IMR-90 (cell line): ENCODE measurements around the gene CARNS1. TPM values are rescaled to one million over a fixed set of nuclear protein-coding genes. Genes with fewer than 3 reads are reported as not detected.

Source experiments
- ATAC-seq: fragments of 200-7000 bp; cut with Tn5 transposase; 2 replicates; pipeline ENCODE4 v1.9.1; 2020; ENCODE audit warnings: low read depth, mild to moderate bottlenecking, moderate library complexity
- BruUV-seq: library from RNA; stranded (reverse); fragments of 400-500 nt; replicated peaks from 2 replicates; lab custom pipeline; 2021; lab: Mats Ljungman, UMichigan
- CTCF ChIA-PET: fragments of 300-600 bp; formaldehyde crosslinking; extraction: SDS; loops from one replicate; lab custom pipeline; 2021; ENCODE audit warnings: antibody characterized with exemption; lab: Yijun Ruan, JAX
- POLR2A ChIA-PET: fragments of 300-600 bp; sonication (Branson Sonifier 250); formaldehyde crosslinking; loops from one replicate; lab custom pipeline; 2022; ENCODE audit warnings: antibody characterized with exemption; ENCODE audit not compliant: unreplicated experiment; lab: Charles Lee
- DNase-seq: peaks from one replicate; pipeline ENCODE4 v3.0.0; 2013
- H2AFZ ChIP-seq: replicated peaks from 2 replicates; pipeline ENCODE3; 2013; ENCODE audit warnings: low read length, mild to moderate bottlenecking; ENCODE audit not compliant: poor library complexity
- H2AK5ac ChIP-seq: 2 replicates; pipeline ENCODE4 v1.6.1; 2013; ENCODE audit warnings: low read depth, low read length, inconsistent platforms
- H2AK9ac ChIP-seq: replicated peaks from 2 replicates; pipeline ENCODE3; 2013; ENCODE audit warnings: mild to moderate bottlenecking, low read depth, low read length, moderate library complexity; ENCODE audit not compliant: poor library complexity
- H2BK120ac ChIP-seq: 2 replicates; pipeline ENCODE4 v1.6.1; 2013; ENCODE audit warnings: low read depth, low read length, inconsistent platforms
- H2BK15ac ChIP-seq: 3 replicates; pipeline ENCODE4 v1.6.1; 2013; ENCODE audit warnings: low read depth, low read length, inconsistent platforms
- H2BK20ac ChIP-seq: 2 replicates; pipeline ENCODE4 v1.6.1; 2013; ENCODE audit warnings: low read depth, mild to moderate bottlenecking, inconsistent platforms, low read length, moderate library complexity
- H2BK5ac ChIP-seq: 2 replicates; pipeline ENCODE4 v1.6.1; 2013; ENCODE audit warnings: mild to moderate bottlenecking, low read depth, low read length, inconsistent platforms; ENCODE audit not compliant: poor library complexity, severe bottlenecking
- H3K14ac ChIP-seq: replicated peaks from 2 replicates; pipeline ENCODE4 v1.6.1; 2013; ENCODE audit warnings: low read depth, low read length, inconsistent platforms
- H3K18ac ChIP-seq: 2 replicates; pipeline ENCODE4 v1.6.1; 2013; ENCODE audit warnings: low read depth, low read length, control low read depth
- H3K23ac ChIP-seq: 2 replicates; pipeline ENCODE4 v1.6.1; 2013; ENCODE audit warnings: low read depth, low read length, inconsistent platforms
- H3K27ac ChIP-seq: 2 replicates; pipeline ENCODE4 v1.5.1; 2013; ENCODE audit warnings: mild to moderate bottlenecking, control low read depth, low read length; ENCODE audit not compliant: insufficient read depth
- H3K27me3 ChIP-seq: 2 replicates; pipeline ENCODE4 v1.6.1; 2013; ENCODE audit warnings: low read length; ENCODE audit not compliant: control insufficient read depth, insufficient read depth
- H3K36me3 ChIP-seq: 2 replicates; pipeline ENCODE4 v1.6.1; 2013; ENCODE audit warnings: low read length, mixed read lengths; ENCODE audit not compliant: control insufficient read depth, insufficient read depth
- H3K4ac ChIP-seq: 2 replicates; pipeline ENCODE4 v1.6.1; 2013; ENCODE audit warnings: low read depth, low read length, inconsistent platforms
- H3K4me1 ChIP-seq: 2 replicates; pipeline ENCODE4 v1.6.1; 2013; ENCODE audit warnings: low read length, mixed read lengths; ENCODE audit not compliant: control insufficient read depth, insufficient read depth
- H3K4me2 ChIP-seq: 2 replicates; pipeline ENCODE4 v1.6.1; 2013; ENCODE audit warnings: low read depth, mild to moderate bottlenecking, control low read depth, low read length, moderate library complexity
- H3K4me3 ChIP-seq: 2 replicates; pipeline ENCODE4 v1.5.1; 2013; ENCODE audit warnings: low read depth, mild to moderate bottlenecking, control low read depth, low read length, moderate library complexity; ENCODE audit not compliant: insufficient read depth
- H3K56ac ChIP-seq: 2 replicates; pipeline ENCODE4 v1.6.1; 2013; ENCODE audit warnings: low read length, inconsistent platforms; ENCODE audit not compliant: insufficient read depth; ENCODE audit errors: extremely low read depth
- H3K79me1 ChIP-seq, 2 experiments: 2 replicates each; pipeline ENCODE4 v1.6.1; 2013; ENCODE audit warnings: low read length in 2 of 2, inconsistent platforms in 1 of 2, low read depth in 1 of 2
- H3K9ac ChIP-seq: 2 replicates; pipeline ENCODE4 v1.6.1; 2013; ENCODE audit warnings: low read depth, low read length, control low read depth
- H3K9me1 ChIP-seq: 2 replicates; pipeline ENCODE4 v1.6.1; 2013; ENCODE audit warnings: low read length, inconsistent platforms; ENCODE audit not compliant: insufficient read depth
- H3K9me3 ChIP-seq: 2 replicates; pipeline ENCODE4 v1.6.1; 2013; ENCODE audit warnings: low read length; ENCODE audit not compliant: control insufficient read depth, insufficient read depth
- H4K20me1 ChIP-seq: 2 replicates; pipeline ENCODE4 v1.6.1; 2013; ENCODE audit warnings: low read length, inconsistent platforms; ENCODE audit not compliant: insufficient read depth
- H4K5ac ChIP-seq: 2 replicates; pipeline ENCODE4 v1.6.1; 2013; ENCODE audit warnings: mild to moderate bottlenecking, low read depth, low read length, control low read depth
- H4K8ac ChIP-seq, 2 experiments: 2 replicates each; pipeline ENCODE4 v1.6.1; 2013; ENCODE audit warnings: low read depth in 2 of 2, low read length in 2 of 2, control low read depth in 1 of 2, inconsistent platforms in 1 of 2
- H4K91ac ChIP-seq: 2 replicates; pipeline ENCODE4 v1.6.1; 2013; ENCODE audit warnings: low read depth, low read length, inconsistent platforms; ENCODE audit not compliant: insufficient read depth
- BHLHE40 ChIP-seq: fragments of 150-350 bp; IDR thresholded peaks from 2 replicates; pipeline ENCODE4 v1.6.1; 2016; ENCODE audit warnings: mild to moderate bottlenecking, low read depth, low read length
- CEBPB ChIP-seq: IDR thresholded peaks from 2 replicates; pipeline ENCODE4 v1.6.1; 2012; ENCODE audit warnings: low read depth, low read length, improper control_type of control experiment
- CHD1 ChIP-seq: IDR thresholded peaks from 2 replicates; pipeline ENCODE4 v1.6.1; 2012; ENCODE audit warnings: low read depth, low read length, improper control_type of control experiment
- CTCF ChIP-seq: conservative IDR thresholded peaks from 2 replicates; pipeline ENCODE4 v1.5.1; 2012; ENCODE audit warnings: mild to moderate bottlenecking, low read depth, low read length, improper control_type of control experiment
- ELK1 ChIP-seq: fragments of 150-350 bp; IDR thresholded peaks from 2 replicates; pipeline ENCODE4 v1.6.1; 2016; ENCODE audit warnings: low read depth, mild to moderate bottlenecking, low read length, moderate library complexity, borderline replicate concordance
- FOS ChIP-seq: fragments of 150-350 bp; IDR thresholded peaks from 2 replicates; pipeline ENCODE4 v1.6.1; 2016; ENCODE audit warnings: low read depth, low read length
- MAFK ChIP-seq: IDR thresholded peaks from 2 replicates; pipeline ENCODE4 v1.6.1; 2012; ENCODE audit warnings: low read depth, low read length, improper control_type of control experiment
- MAZ ChIP-seq: IDR thresholded peaks from 2 replicates; pipeline ENCODE4 v1.6.1; 2012; ENCODE audit warnings: low read depth, mild to moderate bottlenecking, low read length, improper control_type of control experiment, moderate library complexity, borderline replicate concordance
- MXI1 ChIP-seq: IDR thresholded peaks from 2 replicates; pipeline ENCODE4 v1.6.1; 2012; ENCODE audit warnings: low read depth, mild to moderate bottlenecking, low read length, moderate library complexity, borderline replicate concordance
- RFX5 ChIP-seq: IDR thresholded peaks from 2 replicates; pipeline ENCODE4 v1.8.0; 2012; ENCODE audit warnings: low read depth, mild to moderate bottlenecking, low read length, moderate library complexity
- SMC3 ChIP-seq: fragments of 150-350 bp; IDR thresholded peaks from 2 replicates; pipeline ENCODE4 v1.6.1; 2016; ENCODE audit warnings: low read depth, mild to moderate bottlenecking, antibody characterized with exemption, low read length, moderate library complexity
- USF2 ChIP-seq: fragments of 150-350 bp; IDR thresholded peaks from 2 replicates; pipeline ENCODE4 v1.6.1; 2017; ENCODE audit warnings: mild to moderate bottlenecking, antibody characterized with exemption, low read length, low read depth
- WGBS, 2 experiments: methylation state at CpG; one replicate each; pipeline versions ENCODE4 v1.1.5 to v1.1.7; 2013; ENCODE audit warnings: missing lambda C conversion rate in 2 of 2; ENCODE audit not compliant: insufficient read length in 1 of 2; ENCODE audit errors: extremely low coverage in 2 of 2; 5-methylcytosine and 5-hydroxymethylcytosine counted together
- dilution Hi-C: fragments of 300-500 bp; cut with HindIII; formaldehyde crosslinking; loops from one replicate; pipeline ENCODE4 v1.14.3; 2018; ENCODE audit warnings: low sequenced_read_pairs; ENCODE audit not compliant: unreplicated experiment
- in situ Hi-C: fragments of 300-500 bp; cut with MboI; formaldehyde crosslinking; loops from 3 replicates; pipeline ENCODE4 v1.14.3; 2019; ENCODE audit warnings: low sequenced_read_pairs, inconsistent platforms, mixed read lengths
- intact Hi-C: fragments of 100-400 bp; cut with micrococcal nuclease; formaldehyde crosslinking; loops from 2 replicates; pipeline ENCODE4 v1.10.0; 2022
- polyA plus RNA-seq, 3 experiments: library from polyadenylated mRNA; depleted of rRNA; stranded (reverse); fragments of >200 nt; gene quantifications; 2 replicates each; pipeline ENCODE4 v1.2.3, GENCODE V29; 2012; ENCODE audit warnings: low replicate concordance in 1 of 3
- total RNA-seq: library from RNA; depleted of rRNA; stranded (reverse); fragments of >200 nt; gene quantifications from 2 replicates; pipeline ENCODE4 v1.2.3, GENCODE V29; 2012

CARNS1 gene
- total and polyA plus RNA-seq, 2 of the 4 experiments (the other 2 are of a cell fraction), result under 0.01 to 0.32 TPM

GRCh38 chr11:67458266-67458665 lies 42.8 kb downstream of the CARNS1 start:
- Histone ChIP-seq H3K56ac (no peak overlapping the region), H2BK120ac (no peak overlapping the region), H3K27me3 (peaks cover 22% of the 10 kb centered on the region), H3K9me1 (no peaks in the 10 kb centered on the region), H3K4me2 (no peak overlapping the region), H3K4ac (no peak overlapping the region), H4K20me1 (no peaks in the 10 kb centered on the region), H2BK20ac (no peak overlapping the region), H3K9me3 (no peaks in the 10 kb centered on the region), H4K8ac (no peak overlapping the region), H3K9ac (no peak overlapping the region), H2AFZ (no peak overlapping the region), H3K23ac (no peak overlapping the region), H2AK5ac (no peak overlapping the region), H3K27ac (no peak overlapping the region), H4K91ac (no peak overlapping the region), H2BK5ac (no peak overlapping the region), H3K79me1 (no peaks in the 10 kb centered on the region), H2BK15ac (no peak overlapping the region), H3K4me3 (no peak overlapping the region), H3K14ac (no peak overlapping the region), H3K18ac (no peak overlapping the region), H3K36me3 (no peaks in the 10 kb centered on the region), H3K4me1 (no peaks in the 10 kb centered on the region), H4K5ac (no peak overlapping the region), H2AK9ac (no peak overlapping the region)
- POLR2A ChIA-PET, result no interaction called here
- in situ Hi-C loops, result no loop called here
- intact Hi-C loops, result no loop called here
- 87% methylated on average over 12 of the region's 19 CpGs; no CpG with 5 or more reads in 1 of the 2 experiments for WGBS, 2 experiments
- ATAC-seq, result no peak
- BruUV-seq, result no TSS peak
- DNase-seq, result no peak
- CTCF ChIA-PET, result no interaction called here
- dilution Hi-C loops, result no loop called here
- no peak for TF ChIP-seq RFX5
- no peak for TF ChIP-seq CEBPB
- no peak for TF ChIP-seq CHD1
- no peak for TF ChIP-seq BHLHE40
- no peak for TF ChIP-seq MAFK
- no peak for TF ChIP-seq MAZ
- TF ChIP-seq ELK1, result no peak
- TF ChIP-seq MXI1, result no peak
- TF ChIP-seq CTCF, result no peak
- TF ChIP-seq SMC3, result no peak
- TF ChIP-seq FOS, result no peak
- TF ChIP-seq USF2, result no peak
